Ovary (tissue), 9 donors: ENCODE results near the gene OR2T2. TPM values are rescaled to one million over a fixed set of nuclear protein-coding genes. Genes with fewer than 3 reads are reported as not detected.
"Not testable (repeated sequence)": the region's sequence is repeated elsewhere in the genome, so short reads cannot be mapped to it uniquely, and the experiment has no call there.

Source experiments
- DNase-seq, 5 donors: peaks; one replicate each; pipeline ENCODE4 v3.0.0-alpha.2; 2019 to 2020
- H3K27ac ChIP-seq, 2 donors: fragments of 200-600 bp; one replicate each; pipeline versions ENCODE4 v1.5.1 to v1.8.0; 2019 to 2022
- H3K27me3 ChIP-seq: fragments of 200-600 bp; one replicate; pipeline ENCODE4 v1.8.0; 2022
- H3K36me3 ChIP-seq: fragments of 200-600 bp; sonication (generic); one replicate; pipeline ENCODE4 v1.5.1; 2019
- H3K4me1 ChIP-seq: one replicate; pipeline ENCODE4 v1.8.1; 2013; ENCODE audit warnings: mild to moderate bottlenecking, moderate library complexity; ENCODE audit not compliant: insufficient read depth
- H3K4me3 ChIP-seq: fragments of 200-600 bp; sonication (generic); one replicate; pipeline ENCODE4 v1.5.1; 2017
- H3K9me3 ChIP-seq, 2 donors: fragments of 200-600 bp in 1 of 2; sonication (generic) in 1 of 2; one replicate each; pipeline versions ENCODE4 v1.5.1 to v1.8.1; 2013 to 2019; ENCODE audit warnings: mild to moderate bottlenecking in 1 of 2, moderate library complexity in 1 of 2
- CTCF ChIP-seq, 3 donors: fragments of 450-650 bp in 2 of 3; fragments of 200-600 bp in 1 of 3; IDR thresholded peaks; one replicate each; pipeline versions ENCODE4 v1.5.1 to v1.8.0; 2016 to 2022; ENCODE audit warnings: antibody characterized with exemption in 3 of 3, mild to moderate bottlenecking in 1 of 3
- EP300 ChIP-seq: sonication (generic); formaldehyde crosslinking; IDR thresholded peaks from one replicate; pipeline ENCODE4 v1.6.1; 2017; ENCODE audit warnings: antibody characterized with exemption
- POLR2A ChIP-seq: fragments of 450-650 bp; IDR thresholded peaks from one replicate; pipeline ENCODE4 v1.6.1; 2017; ENCODE audit warnings: antibody characterized with exemption, mild to moderate bottlenecking, moderate library complexity
- WGBS, 3 donors: extraction: QIAGEN DNeasy Blood & Tissue Kit in 1 of 3; methylation state at CpG; one replicate each; pipeline versions ENCODE4 v1.1.5 to v1.1.7; 2013 to 2017; 5-methylcytosine and 5-hydroxymethylcytosine counted together
- intact Hi-C, 4 donors: fragments of 100-400 bp; cut with DNase I; formaldehyde crosslinking; loops; one replicate each; pipeline versions ENCODE4 v1.11.0 to v1.15.1; 2022 to 2023
- polyA plus RNA-seq, 2 donors: library from polyadenylated mRNA; stranded (reverse); fragments of 200-250 nt in 1 of 2; fragments of 350-450 nt in 1 of 2; fragmentation: Illumina TruSeq in 1 of 2; extraction: RNeasy Lipid Tissue Mini Kit (QIAGEN cat#74804) in 1 of 2; gene quantifications; one replicate each; pipeline ENCODE4 v1.2.3, GENCODE V29; 2013 to 2014
- total RNA-seq, 7 donors: library from RNA; depleted of rRNA in 2 of 7; stranded (reverse); fragments of >200 nt in 2 of 7; fragmentation: NEBNext Ultra II Directional in 3 of 7; extraction: Animal tissue kit (Norgen Biotek cat#: 25700) in 3 of 7; gene quantifications; one replicate each; pipeline versions ENCODE4 v1.1.0 to v1.2.4, GENCODE V29; 2016 to 2023
- donor health status: DM: no; HTN: no; CAD: no; lungs with moderate emphysema.
- donor health status: DM: no; HTN: no; CAD: no.
- donor health status: Bipolar disorder and iron deficiency.
- donor health status: DM: yes; HTN: yes; CAD: no.
- donor health status: DM: no; HTN: no; CAD: no.
- donor health status: DM: yes; HTN: yes; CAD: no.

Gene OR2T2
- total and polyA plus RNA-seq, 9 donors = 0.10 to 0.46 TPM; not detected in 7

- Histone ChIP-seq H3K27ac (no peak overlapping the region), H3K36me3 (no peaks in the 10 kb centered on the region), H3K4me3 (no peak overlapping the region), H3K27me3 (no peaks in the 10 kb centered on the region), H3K4me1 (no peaks in the 10 kb centered on the region), H3K9me3 (no peaks in the 10 kb centered on the region)
- intact Hi-C loops = no loop called here
- TF ChIP-seq POLR2A (no peak), EP300 (no peak), CTCF (IDR thresholded peaks at IDR 0.05) (no peak)
- 78 to 84% (median 82%) methylated on average over 4 of the region's 4 CpGs for WGBS, 3 donors
- DNase-seq = no peak
These were observed 25.7 kb downstream of the OR2T2 start for GRCh38 chr1:248471154-248471553.

GRCh38 chr1:248472111-248472510, 26.7 kb downstream of the OR2T2 start:
- H3K27ac ChIP-seq, H3K36me3 ChIP-seq, H3K4me3 ChIP-seq, H3K27me3 ChIP-seq, intact Hi-C loops, H3K4me1 ChIP-seq, DNase-seq, H3K9me3 ChIP-seq: not testable (repeated sequence)
- 54 to 65% (median 59%) methylated on average over 2 of the region's 2 CpGs for WGBS, 3 donors

- DNase-seq, H3K4me1 ChIP-seq, H3K27ac ChIP-seq, intact Hi-C loops, H3K4me3 ChIP-seq, H3K9me3 ChIP-seq, H3K36me3 ChIP-seq, H3K27me3 ChIP-seq: not testable (repeated sequence)
- 67 to 81% (median 74%) methylated on average over 2 of the region's 2 CpGs for WGBS, 3 donors
These were observed 27.6 kb downstream of the OR2T2 start, which contains the start of gene OR2T3 for GRCh38 chr1:248473051-248473450. OR2T3 (plus strand) TSS chr1:248473351; CDS start chr1:248473351, 0 bp downstream.

GRCh38 chr1:248475660-248476059, 30.2 kb downstream of the OR2T2 start:
- H3K36me3 ChIP-seq, H3K27me3 ChIP-seq, H3K9me3 ChIP-seq, H3K27ac ChIP-seq, intact Hi-C loops, DNase-seq, H3K4me3 ChIP-seq, H3K4me1 ChIP-seq: not testable (repeated sequence)
- no CpG with 5 or more reads among the region's 1 CpG for WGBS, 3 donors

- DNase-seq = not testable (repeated sequence)
- 64 to 74% (median 66%) methylated on average over 13 of the region's 13 CpGs for WGBS, 3 donors
These were observed 36.5 kb downstream of the OR2T2 start for GRCh38 chr1:248481686-248482579.

GRCh38 chr1:248488289-248488688, 42.9 kb downstream of the OR2T2 start, which contains the start of gene OR2T5:
OR2T5 (plus strand) TSS chr1:248488589; CDS start chr1:248488589, 0 bp downstream.
- intact Hi-C loops, H3K36me3 ChIP-seq, H3K4me1 ChIP-seq, H3K27me3 ChIP-seq, H3K9me3 ChIP-seq, H3K27ac ChIP-seq, DNase-seq, H3K4me3 ChIP-seq: not testable (repeated sequence)
- WGBS, 3 donors = 73 to 86% methylated on average over 4 to 5 of the region's 6 CpGs; no CpG with 5 or more reads in 1 of the 3 donors

More at GRCh38 chr1:248481686-248482579, 36.5 kb downstream of the OR2T2 start:
- H3K27me3 ChIP-seq, H3K4me3 ChIP-seq, H3K4me1 ChIP-seq, H3K9me3 ChIP-seq, H3K36me3 ChIP-seq, intact Hi-C loops, H3K27ac ChIP-seq: not testable (repeated sequence)

GRCh38 chr1:248496661-248497060, 51.2 kb downstream of the OR2T2 start:
- H3K27ac ChIP-seq, H3K4me3 ChIP-seq, H3K27me3 ChIP-seq, H3K36me3 ChIP-seq, DNase-seq, intact Hi-C loops, H3K9me3 ChIP-seq, H3K4me1 ChIP-seq: not testable (repeated sequence)
- WGBS, 3 donors = no CpG with 5 or more reads among the region's 5 CpGs

- H3K9me3 ChIP-seq, intact Hi-C loops, DNase-seq, H3K27ac ChIP-seq, H3K4me1 ChIP-seq, H3K27me3 ChIP-seq, H3K36me3 ChIP-seq, H3K4me3 ChIP-seq: not testable (repeated sequence)
- 61 to 94% (median 62%) methylated on average over 1 of the region's 2 CpGs for WGBS, 3 donors
These were observed 55.0 kb downstream of the OR2T2 start for GRCh38 chr1:248500305-248501035.
